ENCODE measurements around the gene CDK19.
"Not testable (repeated sequence)": the region's sequence is repeated elsewhere in the genome, so short reads cannot be mapped to it uniquely, and the experiment has no call there.

CDK19 gene

DNA sequence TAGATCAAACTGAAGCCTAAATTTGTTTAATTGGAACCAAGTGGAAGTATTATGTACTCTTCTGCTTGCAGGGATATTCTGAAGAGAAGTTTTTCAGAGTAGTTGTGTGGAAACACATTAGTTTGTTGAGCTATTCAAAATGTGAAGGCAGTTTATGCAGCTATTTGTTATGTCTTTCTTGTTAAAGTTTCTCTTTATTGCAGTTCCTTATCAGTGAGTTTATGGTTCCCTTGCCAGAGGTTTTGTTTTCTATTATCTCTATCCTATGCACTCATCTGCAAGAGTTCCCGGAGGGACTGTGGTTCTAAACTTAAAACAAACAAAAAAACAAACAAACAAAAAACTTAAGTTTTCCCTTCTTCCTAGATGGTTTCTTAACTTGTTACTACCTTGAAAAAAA is 195.2 kb downstream of the CDK19 start:
- no peak for DNase-seq (ENCODE audit: low spot score)

GRCh38 chr6:110619275-110619908 is 195.9 kb downstream of the CDK19 start:
- DNase-seq (ENCODE audit: low spot score): no peak

DNA sequence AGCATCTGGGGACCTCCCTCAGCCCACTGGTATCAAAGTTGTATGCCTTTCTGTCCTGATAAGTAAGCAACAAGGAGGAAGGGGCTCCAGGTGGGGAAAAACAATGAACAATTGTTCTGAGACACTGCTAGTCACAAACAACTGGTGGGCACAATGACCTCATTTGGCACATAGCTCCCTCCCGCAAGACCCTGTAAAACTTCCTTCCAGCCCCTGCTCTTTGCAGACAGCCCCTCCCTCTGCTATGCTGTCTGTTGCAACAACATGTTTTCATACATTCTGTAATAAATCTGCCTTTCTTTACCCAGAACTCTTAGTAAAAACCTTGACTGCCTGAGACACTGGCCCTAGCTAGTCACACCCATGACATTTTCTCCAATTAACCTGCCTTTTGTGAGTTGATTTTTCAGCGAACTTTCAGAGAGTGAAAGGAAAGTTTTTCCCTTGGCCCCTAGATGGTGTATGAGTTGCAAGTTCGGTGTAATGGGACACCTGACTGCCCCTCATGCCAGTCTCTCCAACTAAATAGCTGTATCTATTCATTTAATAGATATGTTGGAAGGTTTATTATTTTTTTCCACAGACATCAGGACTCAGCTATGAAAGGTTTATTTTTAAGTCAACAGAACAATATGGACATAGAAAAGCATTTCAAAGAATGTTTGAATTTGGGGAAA is 196.5 kb downstream of the CDK19 start:
- no peak for DNase-seq (ENCODE audit: low spot score)

GRCh38 chr6:110617057-110617456 is 198.2 kb downstream of the CDK19 start:
- DNase-seq (ENCODE audit: low spot score): no peak

- no peak for DNase-seq (ENCODE audit: low spot score)
Measured at GRCh38 chr6:110615722-110616121, 199.5 kb downstream of the CDK19 start.

DNA sequence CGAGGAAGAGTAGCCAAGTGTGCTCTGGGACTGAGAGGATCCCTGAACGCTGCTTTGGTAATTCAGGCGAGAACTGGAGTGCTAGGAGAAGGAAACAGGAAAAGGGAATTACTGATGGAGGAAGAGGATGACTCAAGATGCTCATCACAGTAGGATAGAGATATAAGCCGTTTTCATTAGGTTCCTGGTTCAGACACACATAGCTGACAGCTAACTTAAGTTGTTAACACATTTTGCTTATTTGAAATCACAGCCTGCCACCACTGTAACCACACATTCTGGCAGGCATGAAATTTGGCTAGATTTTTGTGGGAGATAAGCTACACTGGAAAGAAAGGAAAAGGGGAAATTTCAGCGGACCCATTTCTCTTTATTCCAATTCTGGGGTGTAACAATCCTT is 200.7 kb downstream of the CDK19 start:
- DNase-seq (ENCODE audit: low spot score): no peak

DNA sequence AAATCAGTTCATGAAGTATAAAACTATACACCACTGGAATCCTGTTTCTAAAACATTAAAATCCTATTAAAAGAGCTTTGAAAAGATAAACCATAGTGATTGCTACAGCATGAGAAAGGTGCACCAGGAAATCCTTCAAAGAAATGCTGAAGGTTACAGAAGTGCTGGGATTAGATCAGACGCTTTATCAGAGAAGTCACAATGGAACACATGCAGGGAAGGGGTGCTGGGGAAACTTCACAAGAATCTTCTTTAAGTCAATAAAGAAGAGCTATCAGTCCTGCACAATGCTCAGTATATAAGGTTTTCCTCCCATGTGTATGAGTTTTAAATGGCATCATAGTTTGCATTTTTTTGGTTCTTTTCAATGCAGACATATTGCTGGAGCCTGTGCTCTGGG is 201.2 kb downstream of the CDK19 start:
- DNase-seq (ENCODE audit: low spot score): no peak

- no peak for DNase-seq (ENCODE audit: low spot score)
Measured at GRCh38 chr6:110613356-110613755, 201.9 kb downstream of the CDK19 start.

GRCh38 chr6:110612298-110612697 is 203.0 kb downstream of the CDK19 start:
- DNase-seq (ENCODE audit: low spot score): no peak

DNA sequence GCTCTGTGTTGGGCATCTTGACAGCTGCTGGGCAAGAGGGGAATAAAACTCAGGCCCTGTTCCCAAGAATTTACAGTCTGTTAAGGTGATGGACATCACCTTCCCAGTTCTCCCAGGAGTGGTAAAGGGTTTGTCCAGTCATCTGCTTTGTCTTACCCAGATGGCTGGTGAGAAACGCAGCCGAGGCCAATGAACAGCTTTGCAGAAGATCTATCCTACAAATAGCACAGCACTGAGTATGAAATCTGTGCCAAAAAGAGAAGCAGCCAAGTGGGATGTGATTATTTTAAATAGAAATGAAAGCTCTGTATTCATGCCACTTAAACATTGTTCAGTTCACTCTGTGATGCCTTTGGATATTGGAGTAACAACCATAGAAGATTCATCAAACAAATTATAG is 206.2 kb downstream of the CDK19 start:
- no peak for DNase-seq (ENCODE audit: low spot score)

- DNase-seq (ENCODE audit: low spot score): no peak
Measured at GRCh38 chr6:110608151-110608550, 207.1 kb downstream of the CDK19 start.

GRCh38 chr6:110606151-110606550 is 209.1 kb downstream of the CDK19 start:
- no peak for DNase-seq (ENCODE audit: low spot score)

- not testable (repeated sequence) for DNase-seq (ENCODE audit: low spot score)
Measured at GRCh38 chr6:110600640-110601039, 214.6 kb downstream of the CDK19 start.

- no peak for DNase-seq (ENCODE audit: low spot score)
Measured at GRCh38 chr6:110597761-110598160, 217.5 kb downstream of the CDK19 start.

DNA sequence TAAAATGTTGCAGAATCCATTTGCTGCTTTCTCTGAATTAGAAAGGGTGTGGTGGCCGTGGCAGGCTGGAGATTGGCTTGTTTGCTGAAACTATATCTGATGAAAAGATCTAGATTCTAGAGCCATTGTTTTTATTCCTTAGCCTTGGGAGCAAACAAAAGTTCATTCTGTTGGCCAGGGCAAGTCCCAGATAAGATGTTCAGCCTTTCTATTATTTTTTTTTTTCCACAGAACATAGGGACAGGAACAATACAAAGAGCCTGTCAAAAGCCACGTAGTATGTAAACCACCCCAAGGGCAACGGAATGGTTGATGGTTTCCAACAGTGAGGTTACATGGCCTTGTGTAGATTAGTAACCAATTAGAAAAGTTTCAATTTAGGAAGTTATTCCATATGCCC is 218.9 kb downstream of the CDK19 start:
- no peak for DNase-seq (ENCODE audit: low spot score)

DNA sequence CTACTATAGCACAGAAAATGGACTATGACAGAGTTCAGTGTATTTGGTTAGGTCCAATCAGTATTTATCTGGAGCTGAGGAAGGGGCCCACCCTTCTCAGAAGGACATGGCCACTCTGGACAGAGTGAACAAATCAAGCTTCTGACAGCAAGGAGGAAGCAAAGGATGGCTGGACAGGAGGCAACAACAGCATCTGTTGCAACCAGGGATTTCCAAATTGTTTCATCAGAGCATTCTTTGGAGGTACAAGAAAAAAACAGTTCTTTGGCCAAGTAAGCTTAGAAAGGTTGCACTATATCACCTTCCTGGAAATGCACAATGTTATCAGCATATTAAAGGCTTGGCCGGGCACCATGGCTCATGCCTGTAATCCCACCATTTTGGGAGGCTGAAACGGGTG is 220.2 kb downstream of the CDK19 start:
- DNase-seq (ENCODE audit: low spot score): no peak

DNA sequence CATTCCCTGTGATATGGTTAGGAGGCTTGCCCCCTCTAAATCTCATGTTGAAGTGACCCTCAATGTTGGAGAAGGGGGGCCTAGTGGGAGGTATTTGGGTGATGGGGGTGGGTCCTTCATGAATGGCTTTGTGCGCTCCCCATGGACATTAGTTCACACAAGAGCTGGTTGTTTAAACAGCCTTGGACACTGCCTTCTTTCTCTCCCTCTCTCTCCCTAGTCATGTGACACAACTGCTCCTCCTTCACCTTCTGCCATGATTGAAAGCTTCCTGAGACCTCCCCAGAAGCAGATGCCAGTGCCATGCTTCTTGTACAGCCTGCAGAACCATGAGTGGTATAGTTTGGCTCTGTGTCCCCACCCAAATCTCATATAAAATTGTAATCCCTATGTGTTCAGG is 221.6 kb downstream of the CDK19 start:
- no peak for DNase-seq (ENCODE audit: low spot score)

- no peak for DNase-seq (ENCODE audit: low spot score)
Measured at GRCh38 chr6:110592765-110593164, 222.5 kb downstream of the CDK19 start.

DNA sequence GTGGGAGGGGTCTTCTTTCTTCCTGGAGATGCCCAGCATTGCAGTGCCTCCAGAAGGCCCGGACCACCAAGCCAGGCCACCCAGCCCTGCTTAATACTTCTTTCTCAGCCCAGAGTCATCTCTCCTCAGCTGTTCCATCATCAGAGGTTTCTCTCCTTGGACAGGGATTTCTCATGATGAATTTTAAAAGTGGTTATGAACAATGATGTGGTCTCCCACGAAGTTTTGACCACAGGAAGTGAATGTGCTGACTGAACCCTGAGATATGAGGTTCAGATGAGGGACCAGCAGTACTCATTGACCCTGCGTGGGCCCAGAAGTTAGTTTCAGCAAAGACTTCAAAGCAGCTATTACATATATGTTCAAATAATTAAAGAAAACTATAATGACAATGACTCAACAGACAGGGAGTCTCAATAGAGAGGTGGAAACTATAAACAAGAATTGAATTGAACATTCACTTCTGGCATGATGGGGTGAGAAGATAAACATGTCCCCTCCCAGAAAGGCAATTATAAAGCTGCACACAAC is 224.4 kb downstream of the CDK19 start:
- no peak for DNase-seq (ENCODE audit: low spot score)

DNA sequence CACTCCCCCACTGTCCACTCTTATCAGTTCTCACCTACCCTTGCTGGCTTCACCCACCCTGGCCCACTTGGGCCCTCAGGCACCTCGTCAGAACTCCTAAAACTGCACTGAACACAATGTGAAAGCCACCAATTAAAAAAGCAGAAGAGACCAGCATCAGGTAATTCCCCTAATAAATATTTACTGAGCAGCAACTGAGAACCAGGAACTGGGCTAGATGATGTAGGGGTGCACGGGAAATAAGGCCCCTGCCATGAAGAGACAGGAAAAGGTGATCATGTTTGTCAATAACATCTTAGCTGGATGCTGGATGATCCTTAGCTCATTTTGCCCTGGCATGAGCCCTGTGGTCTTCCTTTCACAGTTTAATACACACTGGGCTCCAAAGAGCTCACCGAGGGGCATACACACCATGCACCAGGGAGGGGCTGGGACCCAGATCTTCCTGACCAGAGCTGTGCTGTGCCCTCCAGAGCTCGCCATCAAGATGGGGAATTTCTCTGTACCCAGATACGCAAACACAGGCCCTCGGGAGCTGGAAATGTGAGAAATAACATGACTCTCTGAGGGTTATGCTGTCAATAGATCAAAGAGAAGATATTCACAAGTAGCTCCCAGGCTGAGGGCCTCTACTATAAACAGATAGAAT is 225.3 kb downstream of the CDK19 start:
- DNase-seq (ENCODE audit: low spot score): no peak

GRCh38 chr6:110587328-110587727 is 227.9 kb downstream of the CDK19 start:
- DNase-seq (ENCODE audit: low spot score): no peak

GRCh38 chr6:110581679-110582078 is 233.6 kb downstream of the CDK19 start:
- DNase-seq (ENCODE audit: low spot score): no peak

DNA sequence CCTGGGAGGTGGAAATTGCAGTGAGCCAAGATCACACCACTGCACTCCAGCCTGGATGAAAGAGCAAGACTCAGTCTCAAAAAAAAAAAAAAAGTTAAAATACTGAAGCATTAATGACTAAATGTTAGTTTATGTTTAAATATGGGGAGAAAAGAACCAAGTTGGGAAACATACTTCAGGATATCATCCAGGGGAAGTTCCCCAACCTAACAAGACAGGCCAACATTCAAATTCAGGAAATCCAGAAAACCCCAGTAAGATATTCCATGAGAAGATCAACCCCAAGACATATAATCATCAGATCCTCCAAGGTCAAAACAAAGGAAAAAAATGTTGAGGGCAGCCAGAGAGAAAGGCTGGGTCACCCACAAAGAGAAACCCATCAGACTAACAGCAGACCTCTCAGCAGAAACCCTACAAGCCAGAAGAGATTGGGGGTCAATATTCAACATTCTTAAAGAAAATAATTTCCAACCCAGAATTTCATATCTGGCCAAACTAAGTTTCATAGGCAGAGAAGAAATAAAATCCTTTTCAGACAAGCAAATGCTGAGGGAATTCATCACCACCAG is 237.6 kb downstream of the CDK19 start:
- DNase-seq (ENCODE audit: low spot score): not testable (repeated sequence)

Measured in LoVo (cell line).